HepG2 (cell line): ENCODE data around the gene ZNF813. TPM values are rescaled to one million over a fixed set of nuclear protein-coding genes. Genes with fewer than 3 reads are reported as not detected.

Experiments
- DNMT3B ChIP-seq: conservative IDR thresholded peaks from 2 replicates; pipeline ENCODE4 v1.6.1; 2016; ENCODE audit warnings: missing biosample characterization, control low read depth
- ELF1 ChIP-seq: sonication (generic); formaldehyde crosslinking; IDR thresholded peaks from 2 replicates; pipeline ENCODE4 v1.4.0; 2020; ENCODE audit warnings: missing genetic modification reagents
- HNRNPLL ChIP-seq: fragments of 200-400 bp; formaldehyde crosslinking; IDR thresholded peaks from 2 replicates; pipeline ENCODE4 v1.6.1; 2017; ENCODE audit warnings: mild to moderate bottlenecking, low read depth, low read length; ENCODE audit not compliant: poor library complexity, severe bottlenecking
- MIER3 ChIP-seq: IDR thresholded peaks from 2 replicates; pipeline ENCODE4 v1.6.1; 2016; ENCODE audit warnings: missing compliant biosample characterization, borderline replicate concordance
- MZF1 ChIP-seq: sonication (generic); formaldehyde crosslinking; IDR thresholded peaks from 2 replicates; pipeline ENCODE4 v1.8.1; 2023; ENCODE audit warnings: mild to moderate bottlenecking, missing genetic modification reagents, borderline replicate concordance
- NBN ChIP-seq: fragments of 450-650 bp; conservative IDR thresholded peaks from 2 replicates; pipeline ENCODE4 v1.6.1; 2017
- ONECUT2 ChIP-seq: sonication (generic); formaldehyde crosslinking; IDR thresholded peaks from 2 replicates; pipeline ENCODE4 v1.4.0; 2020; ENCODE audit warnings: missing genetic modification reagents
- RBAK ChIP-seq: sonication (generic); formaldehyde crosslinking; IDR thresholded peaks from 2 replicates; pipeline ENCODE4 v1.5.1; 2020; ENCODE audit warnings: mild to moderate bottlenecking, missing genetic modification reagents
- RFX5 ChIP-seq: IDR thresholded peaks from 2 replicates; pipeline ENCODE4 v1.6.1; 2011; ENCODE audit warnings: low read depth, low read length, improper control_type of control experiment
- SNAPC5 ChIP-seq: sonication (generic); formaldehyde crosslinking; IDR thresholded peaks from 2 replicates; pipeline ENCODE4 v1.8.1; 2023; ENCODE audit warnings: mild to moderate bottlenecking, missing genetic modification reagents, borderline replicate concordance
- STAT5B ChIP-seq: sonication (generic); formaldehyde crosslinking; IDR thresholded peaks from 2 replicates; pipeline ENCODE4 v1.4.0; 2020; ENCODE audit warnings: missing genetic modification reagents
- ZBTB7B ChIP-seq: sonication (generic); formaldehyde crosslinking; IDR thresholded peaks from 2 replicates; pipeline ENCODE4 v1.4.0; 2020; ENCODE audit warnings: missing genetic modification reagents
- ZFP62 ChIP-seq: sonication (generic); formaldehyde crosslinking; IDR thresholded peaks from 2 replicates; pipeline ENCODE4 v1.4.0; 2020; ENCODE audit warnings: missing genetic modification reagents
- ZHX2 ChIP-seq, 2 experiments: sonication (generic) in 1 of 2; formaldehyde crosslinking in 1 of 2; IDR thresholded peaks; 2 replicates each; pipeline versions ENCODE4 v1.6.1 to v1.9.0; 2014 to 2022; ENCODE audit warnings: antibody characterized with exemption in 1 of 2, borderline replicate concordance in 1 of 2, inconsistent platforms in 1 of 2, low read depth in 1 of 2, missing genetic modification reagents in 1 of 2
- ZKSCAN5 ChIP-seq: sonication (generic); formaldehyde crosslinking; IDR thresholded peaks from 2 replicates; pipeline ENCODE4 v1.5.1; 2020; ENCODE audit warnings: mild to moderate bottlenecking, missing genetic modification reagents
- ZNF225 ChIP-seq: sonication (generic); formaldehyde crosslinking; IDR thresholded peaks from 2 replicates; pipeline ENCODE4 v1.4.0; 2020; ENCODE audit warnings: mild to moderate bottlenecking, missing genetic modification reagents
- ZNF251 ChIP-seq: sonication (generic); formaldehyde crosslinking; IDR thresholded peaks from 2 replicates; pipeline ENCODE4 v1.9.0; 2021; ENCODE audit warnings: mild to moderate bottlenecking, missing genetic modification reagents
- ZNF253 ChIP-seq: sonication (generic); formaldehyde crosslinking; IDR thresholded peaks from 2 replicates; pipeline ENCODE4 v1.8.0; 2022; ENCODE audit warnings: mild to moderate bottlenecking, missing genetic modification reagents, borderline replicate concordance
- ZNF414 ChIP-seq: sonication (generic); formaldehyde crosslinking; IDR thresholded peaks from 2 replicates; pipeline ENCODE4 v1.5.0; 2020; ENCODE audit warnings: missing genetic modification reagents
- ZNF674 ChIP-seq: sonication (generic); formaldehyde crosslinking; IDR thresholded peaks from 2 replicates; pipeline ENCODE4 v1.5.0; 2020; ENCODE audit warnings: low read depth, mild to moderate bottlenecking, missing genetic modification reagents
- ZNF720 ChIP-seq: sonication (generic); formaldehyde crosslinking; IDR thresholded peaks from 2 replicates; pipeline ENCODE4 v1.4.0; 2020; ENCODE audit warnings: missing genetic modification reagents
- ZNF781 ChIP-seq: sonication (generic); formaldehyde crosslinking; IDR thresholded peaks from 2 replicates; pipeline ENCODE4 v1.5.1; 2020; ENCODE audit warnings: borderline replicate concordance, mild to moderate bottlenecking, missing genetic modification reagents; ENCODE audit errors: not compliant biosample characterization
- ZNF841 ChIP-seq: sonication (generic); formaldehyde crosslinking; IDR thresholded peaks from 2 replicates; pipeline ENCODE4 v1.8.1; 2023; ENCODE audit warnings: missing genetic modification reagents, borderline replicate concordance
- ZSCAN31 ChIP-seq: sonication (generic); formaldehyde crosslinking; IDR thresholded peaks from 2 replicates; pipeline ENCODE4 v1.5.0; 2020; ENCODE audit warnings: low read depth, mild to moderate bottlenecking, missing genetic modification reagents
- polyA plus RNA-seq, 8 experiments: library from polyadenylated mRNA; depleted of rRNA in 3 of 8; stranded (reverse) in 7 of 8; unstranded in 1 of 8; fragments of >200 nt; fragmentation: Illumina TruSeq in 4 of 8; extraction: Trizol in 4 of 8; gene quantifications; 2 replicates each; pipeline versions ENCODE4 v1.2.1 to v1.2.3, GENCODE V29; 2011 to 2016; ENCODE audit warnings: low read depth in 4 of 8, missing spikeins in 1 of 8, mixed read lengths in 1 of 8; ENCODE audit not compliant: insufficient read depth in 1 of 8
- total RNA-seq, 5 experiments: library from RNA; depleted of rRNA; stranded (reverse); fragments of >200 nt; fragmentation: Illumina TruSeq; extraction: Trizol; gene quantifications; 2 replicates each; pipeline ENCODE4 v1.2.3, GENCODE V29; 2016; ENCODE audit warnings: low read depth in 1 of 5

ZNF813 gene
- total and polyA plus RNA-seq, 2 of the 13 experiments (the other 11 are each of a cell fraction or from before 2014, with no cell fraction given), result 2.1 to 8.9 TPM

- TF ChIP-seq ZNF841, result no peak
- TF ChIP-seq ZNF414 (CRISPR knock-in tag), result no peak
- no peak for TF ChIP-seq DNMT3B (CRISPR knock-in tag)
- TF ChIP-seq ZNF781 (CRISPR knock-in tag), result peak; percentile 42
- no peak for TF ChIP-seq ZFP62 (CRISPR knock-in tag)
- no peak for TF ChIP-seq RFX5
- no peak for TF ChIP-seq RBAK
- TF ChIP-seq ZNF720 (CRISPR knock-in tag), result no peak
- TF ChIP-seq ZNF253 (CRISPR knock-in tag), result no peak
- TF ChIP-seq ZNF225 (CRISPR knock-in tag), result no peak
- TF ChIP-seq ZNF251 (CRISPR knock-in tag), result no peak
- no peak for TF ChIP-seq SNAPC5 (CRISPR knock-in tag)
- TF ChIP-seq ZKSCAN5 (CRISPR knock-in tag), result no peak
- TF ChIP-seq ZNF674 (CRISPR knock-in tag), result no peak
- no peak for TF ChIP-seq ONECUT2 (CRISPR knock-in tag)
- TF ChIP-seq ELF1 (CRISPR knock-in tag), result no peak
- TF ChIP-seq HNRNPLL, result no peak
- no peak for TF ChIP-seq NBN
- no peak for TF ChIP-seq MZF1
- TF ChIP-seq STAT5B (CRISPR knock-in tag), result no peak
- no peak for TF ChIP-seq MIER3 (CRISPR knock-in tag)
- TF ChIP-seq ZBTB7B (CRISPR knock-in tag), result no peak
- no peak for TF ChIP-seq ZSCAN31
- TF ChIP-seq ZHX2 (IDR thresholded peaks at IDR 0.05; ENCODE audit: low read depth), result no peak
- no peak for TF ChIP-seq ZHX2 (CRISPR knock-in tag; IDR thresholded peaks at IDR 0.05; ENCODE audit: borderline replicate concordance)
Observed at GRCh38 chr19:53537521-53538377, 70.2 kb downstream of the ZNF813 start, which contains the start of gene ZNF331 (continued).
